GM10847 (cell line): Measurements from ENCODE around the gene ALK.

Experiments
- POLR2A ChIP-seq: IDR thresholded peaks from 2 replicates; pipeline ENCODE4 v1.6.1; 2011; ENCODE audit not compliant: insufficient read length; ENCODE audit errors: extremely low read depth

Gene ALK

GRCh38 chr2:29241341-29241740 lies 680.0 kb downstream of the ALK start:
- no peak for TF ChIP-seq POLR2A

- no peak for TF ChIP-seq POLR2A
Measured at GRCh38 chr2:29240601-29241000, 680.8 kb downstream of the ALK start.

GRCh38 chr2:29239209-29239960 lies 682.0 kb downstream of the ALK start:
- TF ChIP-seq POLR2A: no peak

- TF ChIP-seq POLR2A: no peak
Measured at GRCh38 chr2:29238497-29238896, 682.9 kb downstream of the ALK start.

- no peak for TF ChIP-seq POLR2A
Measured at GRCh38 chr2:29236074-29236473, 685.3 kb downstream of the ALK start.

DNA sequence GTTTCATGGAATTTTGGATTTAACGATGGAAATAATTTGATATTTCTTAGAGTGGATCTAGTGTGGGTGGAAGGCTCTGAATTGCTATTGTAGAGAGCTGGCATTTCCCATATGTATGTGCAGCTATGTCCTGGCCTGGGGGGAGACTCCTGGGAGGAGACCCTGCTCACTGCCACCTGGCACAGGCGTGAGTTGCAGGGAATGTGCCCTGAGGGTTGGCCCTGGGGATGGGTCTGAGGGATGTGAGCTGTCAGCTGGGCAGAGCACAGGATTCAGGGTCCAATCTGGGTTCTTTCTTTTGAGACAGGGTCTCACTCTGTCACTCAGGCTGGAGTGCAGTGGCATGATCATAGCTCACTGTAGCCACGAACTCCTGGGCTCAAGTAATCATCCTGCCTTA lies 686.0 kb downstream of the ALK start:
- no peak for TF ChIP-seq POLR2A

DNA sequence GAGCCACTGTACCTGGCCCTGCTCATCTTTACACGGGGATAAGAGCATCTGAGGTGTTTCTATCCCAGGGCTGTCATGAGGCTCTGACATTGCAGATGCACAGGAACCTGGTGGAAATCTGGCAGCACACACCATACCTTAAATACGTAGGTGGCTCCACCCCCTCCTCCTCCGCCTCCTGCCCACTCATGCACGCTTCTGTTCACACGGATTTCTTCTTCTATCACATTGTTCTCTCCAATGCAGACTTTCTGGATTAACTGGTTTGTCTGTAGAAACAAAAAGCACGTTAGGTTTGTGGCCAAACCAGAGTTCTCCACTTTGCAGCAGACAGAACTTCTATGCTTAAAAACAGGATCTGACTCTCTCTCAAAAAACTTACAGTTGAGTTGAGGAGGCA lies 688.0 kb downstream of the ALK start:
- TF ChIP-seq POLR2A: no peak

DNA sequence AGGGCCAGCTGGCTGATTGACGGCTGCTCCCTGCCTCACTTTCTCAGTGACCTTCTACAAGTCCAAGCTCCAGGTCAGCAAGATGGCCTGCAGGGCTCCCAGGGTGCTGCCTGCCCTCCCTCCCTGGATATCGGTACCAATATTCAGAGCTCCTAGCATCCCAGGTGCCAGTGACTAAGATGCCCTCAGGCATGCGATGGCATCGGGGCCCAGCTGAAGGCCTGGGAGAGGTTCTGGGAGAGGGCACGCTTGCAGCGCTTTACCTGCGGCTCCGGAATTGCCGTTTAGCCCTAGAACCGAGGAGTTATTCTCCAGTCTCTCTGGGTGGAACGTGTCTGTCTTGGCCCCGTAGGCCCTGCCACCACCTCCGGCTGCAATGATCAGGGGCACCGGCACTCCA lies 689.3 kb downstream of the ALK start:
- TF ChIP-seq POLR2A: no peak

DNA sequence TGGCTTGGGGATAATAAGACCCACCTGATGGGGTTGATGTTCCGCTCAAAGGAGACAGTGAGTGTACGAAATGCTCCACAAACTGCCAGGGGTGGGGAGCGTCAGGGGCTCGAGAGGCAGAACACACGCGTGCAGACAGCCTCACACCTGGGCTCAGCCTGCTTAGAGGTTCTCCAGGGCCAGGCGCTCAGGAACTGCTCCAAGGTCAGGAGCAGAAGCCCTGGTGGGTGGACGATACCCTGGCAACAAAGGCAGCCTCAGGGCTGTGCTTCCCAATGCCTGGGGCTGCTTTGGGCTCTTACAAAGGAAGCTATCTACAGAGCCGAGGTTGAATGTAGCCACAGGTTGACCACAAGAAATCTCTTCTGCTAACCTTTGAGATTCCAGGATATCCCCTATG lies 691.7 kb downstream of the ALK start:
- TF ChIP-seq POLR2A: no peak

GRCh38 chr2:29228947-29229346 lies 692.4 kb downstream of the ALK start:
- no peak for TF ChIP-seq POLR2A

GRCh38 chr2:29227935-29228675 lies 693.3 kb downstream of the ALK start:
- no peak for TF ChIP-seq POLR2A

DNA sequence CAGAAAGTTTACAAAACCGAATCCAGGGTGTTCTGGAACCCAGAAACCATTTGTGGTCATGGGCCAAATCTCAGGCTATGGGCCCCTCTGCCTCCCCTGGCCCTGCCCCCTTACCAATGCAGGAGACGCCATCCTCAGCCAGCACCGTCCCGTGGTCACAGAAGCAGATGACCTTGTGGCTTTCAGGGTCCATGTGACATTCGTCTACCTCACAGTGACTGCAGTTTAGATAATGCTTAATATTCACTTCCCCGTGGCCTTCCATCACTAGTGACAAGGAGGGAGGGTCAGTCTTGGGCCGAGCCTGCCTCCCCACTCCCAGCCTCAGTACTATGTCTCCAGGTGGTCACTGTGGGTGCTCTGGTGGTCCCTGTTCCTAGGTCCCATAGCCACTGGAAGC lies 694.6 kb downstream of the ALK start:
- no peak for TF ChIP-seq POLR2A

- no peak for TF ChIP-seq POLR2A
Measured at GRCh38 chr2:29226375-29226774, 695.0 kb downstream of the ALK start.

DNA sequence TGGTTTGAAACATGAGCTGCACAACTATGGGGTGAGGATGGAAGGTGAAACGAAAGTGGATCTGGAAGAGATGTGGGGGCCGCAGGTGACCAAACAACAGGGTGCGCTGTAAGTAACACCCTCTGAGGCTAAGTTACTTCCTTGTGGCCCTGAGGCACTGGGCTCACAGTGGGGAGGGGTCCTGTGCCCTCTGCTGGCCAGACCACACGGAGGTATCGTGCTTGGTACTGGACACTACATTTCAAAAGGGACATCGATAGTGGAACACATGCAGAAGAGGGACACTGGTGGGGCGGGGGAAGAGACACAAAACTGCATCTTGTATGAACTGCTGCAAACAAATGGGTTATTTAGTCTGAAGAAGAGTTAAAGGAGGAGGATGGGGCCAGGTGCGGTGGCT lies 695.6 kb downstream of the ALK start:
- TF ChIP-seq POLR2A: no peak

DNA sequence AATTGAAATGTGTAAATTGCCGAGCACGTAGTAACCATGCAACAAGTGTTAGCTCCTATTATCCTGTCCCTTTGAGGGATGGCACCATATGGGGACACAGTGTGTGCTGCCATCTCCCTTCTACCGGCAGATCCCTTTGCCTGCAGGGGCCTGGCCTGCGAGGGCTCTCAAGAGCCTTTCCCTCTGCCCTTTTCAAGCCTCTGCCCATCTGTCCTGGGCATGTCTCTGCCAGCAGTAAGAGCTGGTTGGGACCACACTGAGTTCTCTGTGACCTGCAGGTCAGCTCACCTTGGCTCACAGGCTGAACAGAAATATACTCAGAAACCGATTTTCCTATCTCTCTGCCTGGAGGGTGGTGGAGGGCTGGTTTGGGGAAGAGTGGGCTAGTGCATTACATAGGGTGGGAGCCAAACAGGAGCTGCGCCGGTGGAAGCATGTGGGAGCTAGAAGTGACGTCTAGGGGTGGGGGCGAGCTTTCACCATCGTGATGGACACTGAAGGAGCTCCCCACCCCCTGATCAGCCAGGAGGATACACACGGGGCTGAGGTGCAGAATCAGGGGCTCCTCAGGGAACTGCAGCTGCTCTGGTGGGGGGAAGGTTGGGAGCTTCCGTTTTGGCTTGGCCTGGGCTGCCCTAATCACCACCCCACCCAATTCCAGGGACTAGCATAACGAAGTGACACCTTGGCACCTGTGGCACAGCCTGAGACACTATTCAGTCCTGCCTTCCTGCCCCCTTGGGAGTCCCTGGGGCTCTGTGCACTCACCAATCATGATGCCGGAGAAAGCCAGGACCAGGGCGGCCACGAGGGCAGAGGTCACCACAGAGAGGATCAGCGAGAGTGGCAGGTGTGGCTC lies 696.5 kb downstream of the ALK start:
- no peak for TF ChIP-seq POLR2A

DNA sequence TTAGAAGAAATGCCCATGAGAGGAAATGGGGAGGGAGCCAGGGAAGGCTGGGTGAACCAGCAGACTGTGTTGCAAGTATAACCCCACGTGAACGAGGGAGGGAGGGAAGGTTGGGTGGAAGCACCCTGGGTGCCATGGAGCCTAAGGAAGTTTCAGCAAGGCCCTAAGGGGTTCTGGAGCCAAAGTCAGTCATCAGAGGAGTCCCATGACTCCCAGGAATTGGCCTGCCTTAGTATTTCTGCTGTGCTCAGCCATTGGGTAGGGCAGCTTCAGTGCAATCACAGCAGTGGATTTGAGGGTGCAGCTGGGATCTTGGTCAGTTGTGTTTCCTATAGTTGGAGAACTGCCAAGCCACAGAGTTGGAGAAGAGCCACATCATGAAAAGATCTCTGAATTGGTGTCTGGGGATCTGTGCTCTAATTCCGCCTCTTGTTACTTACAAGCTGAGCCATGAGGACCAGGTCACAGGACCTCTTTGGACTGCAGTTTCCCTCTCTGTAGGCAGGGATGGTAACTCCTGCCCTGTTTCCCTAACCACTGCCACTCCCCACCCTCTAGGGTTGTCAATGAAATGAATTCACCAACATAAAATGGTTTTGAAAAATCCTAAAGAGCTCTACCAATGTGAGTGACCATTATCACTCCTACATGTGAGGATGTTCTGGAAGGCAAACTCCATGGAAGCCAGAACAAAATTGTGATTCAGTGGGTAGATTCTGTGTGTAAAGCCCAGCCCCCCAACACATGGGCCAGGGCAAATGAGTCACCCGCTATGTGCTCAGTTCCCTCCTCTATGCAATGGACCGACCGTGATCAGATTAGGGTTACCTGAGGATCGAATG lies 697.3 kb downstream of the ALK start:
- TF ChIP-seq POLR2A: no peak

- no peak for TF ChIP-seq POLR2A
Measured at GRCh38 chr2:29223257-29223656, 698.1 kb downstream of the ALK start.
